HFF-Myc (cell line): ENCODE data around the gene CFAP90.

ENCODE experiments used
- DNase-seq: peaks from one replicate; pipeline ENCODE4 v3.0.0-alpha.2; 2011; ENCODE audit warnings: low read depth; ENCODE audit errors: extremely low read depth
- H3K4me3 ChIP-seq: replicated peaks from 2 replicates; pipeline ENCODE4 v1.5.1; 2011; ENCODE audit warnings: low read depth, mild to moderate bottlenecking, control low read depth, low read length
- CTCF ChIP-seq: IDR thresholded peaks from 2 replicates; pipeline ENCODE4 v1.5.1; 2012; ENCODE audit warnings: mild to moderate bottlenecking, low read depth, low read length, control low read depth; ENCODE audit errors: missing control alignments

CFAP90 gene

DNA sequence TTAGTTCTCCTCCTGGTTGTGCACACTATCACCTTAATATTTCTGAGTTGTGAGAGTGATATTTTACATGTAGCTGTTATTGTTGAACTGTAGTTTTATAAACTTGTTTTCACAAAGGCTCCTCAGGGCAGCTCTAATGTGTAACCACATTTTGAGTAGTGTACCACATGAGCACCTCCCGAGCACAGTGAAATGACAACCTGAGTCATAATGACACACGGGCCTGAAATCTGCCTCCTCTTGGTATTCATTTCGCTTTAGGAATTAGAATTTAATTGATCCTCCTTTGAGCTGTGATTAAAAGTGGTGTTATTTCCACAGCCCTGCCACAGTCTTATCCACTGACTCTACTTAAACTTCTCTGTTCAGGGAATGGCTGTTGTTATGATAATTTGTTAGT is 25.9 kb upstream of the CFAP90 start:
- TF ChIP-seq CTCF = no peak
- no peak for DNase-seq
- H3K4me3 ChIP-seq = no peak overlapping the region

DNA sequence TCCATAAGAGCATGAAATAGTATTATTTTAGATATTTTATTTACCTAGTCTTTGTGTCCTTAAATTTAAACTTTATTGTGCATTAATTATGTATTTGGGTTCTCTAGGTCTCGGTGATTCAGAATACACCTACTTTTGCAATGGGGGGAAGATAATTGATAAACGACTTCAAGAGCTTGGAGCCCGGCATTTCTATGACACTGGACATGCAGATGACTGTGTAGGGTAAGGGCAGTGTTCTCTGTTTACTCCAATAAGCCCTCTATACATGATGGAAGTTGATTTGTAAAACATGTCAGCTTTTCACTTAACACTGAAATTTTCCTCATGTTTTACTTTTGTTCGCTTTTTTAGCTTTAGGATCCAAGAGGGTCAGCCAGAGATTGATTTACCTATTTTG is 24.2 kb upstream of the CFAP90 start:
- TF ChIP-seq CTCF = no peak
- DNase-seq = no peak

GRCh38 chr5:7874639-7875038 is 23.7 kb upstream of the CFAP90 start:
- TF ChIP-seq CTCF = no peak
- no peak for DNase-seq
- H3K4me3 ChIP-seq = no peak overlapping the region

More for the DNA sequence above, 24.2 kb upstream of the CFAP90 start:
- no peak overlapping the region for H3K4me3 ChIP-seq

DNA sequence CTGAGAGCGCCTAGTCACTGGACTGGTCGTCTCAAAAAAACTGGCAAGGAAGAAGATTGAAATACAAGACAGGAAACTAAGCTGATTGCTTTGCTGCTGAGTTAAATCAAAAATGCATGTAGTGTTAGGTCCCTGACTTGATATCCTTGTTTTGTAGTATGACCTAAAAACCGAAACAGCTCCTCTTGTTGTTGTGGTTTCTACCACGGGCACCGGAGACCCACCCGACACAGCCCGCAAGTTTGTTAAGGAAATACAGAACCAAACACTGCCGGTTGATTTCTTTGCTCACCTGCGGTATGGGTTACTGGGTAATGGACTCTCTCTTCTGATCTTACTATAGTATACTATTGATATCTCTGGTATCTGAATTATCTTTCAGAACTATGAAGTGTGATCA is 22.3 kb upstream of the CFAP90 start:
- H3K4me3 ChIP-seq = no peak overlapping the region
- no peak for TF ChIP-seq CTCF
- no peak for DNase-seq

GRCh38 chr5:7872517-7873130 is 21.7 kb upstream of the CFAP90 start:
- H3K4me3 ChIP-seq = no peak overlapping the region
- no peak for DNase-seq
- TF ChIP-seq CTCF = no peak

- H3K4me3 ChIP-seq = no peak overlapping the region
- DNase-seq = no peak
- no peak for TF ChIP-seq CTCF
Observed at GRCh38 chr5:7871653-7872052, 20.7 kb upstream of the CFAP90 start.
